ENCODE results near the gene DLG1.

GRCh38 chr3:197249542-197249941 is 48.9 kb downstream of the DLG1 start:
- TF ChIP-seq POLR2A (IDR thresholded peaks at IDR 0.05), result no peak
- TF ChIP-seq, protein P1, sequence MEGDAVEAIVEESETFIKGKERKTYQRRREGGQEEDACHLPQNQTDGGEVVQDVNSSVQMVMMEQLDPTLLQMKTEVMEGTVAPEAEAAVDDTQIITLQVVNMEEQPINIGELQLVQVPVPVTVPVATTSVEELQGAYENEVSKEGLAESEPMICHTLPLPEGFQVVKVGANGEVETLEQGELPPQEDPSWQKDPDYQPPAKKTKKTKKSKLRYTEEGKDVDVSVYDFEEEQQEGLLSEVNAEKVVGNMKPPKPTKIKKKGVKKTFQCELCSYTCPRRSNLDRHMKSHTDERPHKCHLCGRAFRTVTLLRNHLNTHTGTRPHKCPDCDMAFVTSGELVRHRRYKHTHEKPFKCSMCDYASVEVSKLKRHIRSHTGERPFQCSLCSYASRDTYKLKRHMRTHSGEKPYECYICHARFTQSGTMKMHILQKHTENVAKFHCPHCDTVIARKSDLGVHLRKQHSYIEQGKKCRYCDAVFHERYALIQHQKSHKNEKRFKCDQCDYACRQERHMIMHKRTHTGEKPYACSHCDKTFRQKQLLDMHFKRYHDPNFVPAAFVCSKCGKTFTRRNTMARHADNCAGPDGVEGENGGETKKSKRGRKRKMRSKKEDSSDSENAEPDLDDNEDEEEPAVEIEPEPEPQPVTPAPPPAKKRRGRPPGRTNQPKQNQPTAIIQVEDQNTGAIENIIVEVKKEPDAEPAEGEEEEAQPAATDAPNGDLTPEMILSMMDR (IDR thresholded peaks at IDR 0.05), result no peak

Data from adrenal gland (tissue), 5 donors.